HCT116 (cell line): ENCODE data around the gene ERMAP. TPM values are rescaled to one million over a fixed set of nuclear protein-coding genes. Genes with fewer than 3 reads are reported as not detected.

Experiments used
- ATAC-seq: fragments of 200-7000 bp; cut with Tn5 transposase; 2 replicates; pipeline ENCODE4 v1.9.1; 2020; ENCODE audit warnings: mild to moderate bottlenecking, moderate library complexity
- BruUV-seq: library from RNA; stranded (reverse); fragments of 400-500 nt; replicated peaks from 2 replicates; lab custom pipeline; 2021; lab: Mats Ljungman, UMichigan
- CTCF ChIA-PET: fragments of 300-600 bp; sonication (Branson Sonifier 250); formaldehyde crosslinking; loops from one replicate; lab custom pipeline; 2021; ENCODE audit warnings: antibody characterized with exemption; lab: Charles Lee
- POLR2A ChIA-PET: fragments of 300-600, 350-600 bp; sonication (Branson Sonifier 250); formaldehyde crosslinking; loops from one replicate; lab custom pipeline; 2021; ENCODE audit warnings: antibody characterized with exemption; lab: Charles Lee
- RAD21 ChIA-PET, 2 experiments: fragments of 300-600 bp; sonication (Branson Sonifier 250); formaldehyde crosslinking; loops; one replicate each; lab custom pipeline; 2023; ENCODE audit warnings: low total read pairs in 2 of 2; ENCODE audit not compliant: uncharacterized antibody in 2 of 2, unreplicated experiment in 2 of 2, low non-redundant PET in 1 of 2; lab: Charles Lee
- DNase-seq: peaks from one replicate; pipeline ENCODE4 v3.0.0-alpha.2; 2010; ENCODE audit warnings: low read depth, low spot score
- H2AFZ ChIP-seq: fragments of 200-600 bp; shearing (Covaris generic), sonication (generic); 2 replicates; pipeline ENCODE4 v1.6.1; 2017; ENCODE audit warnings: low read depth, mixed run types, mixed read lengths, antibody characterized with exemption, low read length; ENCODE audit not compliant: poor library complexity, severe bottlenecking
- H3K27ac ChIP-seq: 2 replicates; pipeline ENCODE4 v1.5.1; 2012; ENCODE audit warnings: low read depth, low read length
- H3K27me3 ChIP-seq: fragments of 200-600 bp; sonication (generic); 2 replicates; pipeline ENCODE4 v1.6.1; 2016; ENCODE audit warnings: mixed run types, low read length, mixed read lengths; ENCODE audit not compliant: insufficient read depth
- H3K36me3 ChIP-seq, 2 experiments: fragments of 200-500 bp in 1 of 2; fragments of 200-600 bp in 1 of 2; sonication (Bioruptor generic) in 1 of 2; sonication (generic) in 1 of 2; 2 replicates each; pipeline versions ENCODE4 v1.5.1 to v1.6.1; 2014 to 2016; ENCODE audit warnings: low read length in 2 of 2, inconsistent platforms in 1 of 2, mixed read lengths in 1 of 2, mixed run types in 1 of 2; ENCODE audit not compliant: insufficient read depth in 2 of 2, control insufficient read depth in 1 of 2
- H3K4me1 ChIP-seq, 2 experiments: fragments of 200-600 bp in 1 of 2; sonication (generic) in 1 of 2; 2 replicates each; pipeline versions ENCODE4 v1.5.1 to v1.6.1; 2012 to 2017; ENCODE audit warnings: low read length in 2 of 2, inconsistent platforms in 1 of 2, mild to moderate bottlenecking in 1 of 2, mixed read lengths in 1 of 2, mixed run types in 1 of 2, moderate library complexity in 1 of 2; ENCODE audit not compliant: insufficient read depth in 2 of 2, control insufficient read depth in 1 of 2
- H3K4me2 ChIP-seq: fragments of 200-600 bp; sonication (generic); 2 replicates; pipeline ENCODE4 v1.6.1; 2017; ENCODE audit warnings: mixed run types, low read length, mixed read lengths
- H3K4me3 ChIP-seq, 2 experiments: fragments of 200-600 bp in 1 of 2; sonication (generic) in 1 of 2; replicated peaks in 1 of 2; 2 replicates each; pipeline ENCODE4 v1.5.1; 2011 to 2016; ENCODE audit warnings: low read length in 2 of 2, control low read depth in 1 of 2, low read depth in 1 of 2, mild to moderate bottlenecking in 1 of 2, mixed read lengths in 1 of 2, mixed run types in 1 of 2
- H3K79me2 ChIP-seq: fragments of 200-600 bp; sonication (generic); 2 replicates; pipeline ENCODE4 v1.6.1; 2017; ENCODE audit warnings: mild to moderate bottlenecking, mixed run types, low read length, moderate library complexity, mixed read lengths; ENCODE audit not compliant: insufficient read depth
- H3K9ac ChIP-seq: fragments of 200-600 bp; sonication (generic); 2 replicates; pipeline ENCODE4 v1.6.1; 2016; ENCODE audit warnings: low read length, mixed read lengths
- H3K9me2 ChIP-seq: fragments of 200-600 bp; sonication (generic), shearing (Covaris generic); 2 replicates; pipeline ENCODE4 v1.6.1; 2017; ENCODE audit warnings: mixed run types, mild to moderate bottlenecking, moderate library complexity; ENCODE audit not compliant: insufficient read depth
- H3K9me3 ChIP-seq, 2 experiments: fragments of 200-500 bp in 1 of 2; fragments of 200-600 bp in 1 of 2; sonication (Bioruptor generic) in 1 of 2; sonication (generic) in 1 of 2; 2 replicates each; pipeline ENCODE4 v1.6.1; 2014 to 2017; ENCODE audit warnings: low read length in 2 of 2, mixed read lengths in 2 of 2, inconsistent platforms in 1 of 2, low read depth in 1 of 2, mild to moderate bottlenecking in 1 of 2, mixed run types in 1 of 2, moderate library complexity in 1 of 2; ENCODE audit not compliant: control insufficient read depth in 1 of 2, insufficient read depth in 1 of 2
- H4K20me1 ChIP-seq: fragments of 200-600 bp; sonication (generic), shearing (Covaris generic); 2 replicates; pipeline ENCODE4 v1.6.1; 2017; ENCODE audit warnings: mixed run types, mild to moderate bottlenecking, moderate library complexity; ENCODE audit not compliant: insufficient read depth
- ATF3 ChIP-seq: IDR thresholded peaks from 2 replicates; pipeline ENCODE4 v1.6.1; 2012
- CBX3 ChIP-seq: IDR thresholded peaks from 2 replicates; pipeline ENCODE4 v1.6.1; 2012; ENCODE audit warnings: low read depth
- CTCF ChIP-seq, 3 experiments: fragments of 200-600 bp in 1 of 3; sonication (generic) in 1 of 3; IDR thresholded peaks in 2 of 3; conservative IDR thresholded peaks in 1 of 3; 2 replicates each; pipeline ENCODE4 v1.5.1; 2012 to 2017; ENCODE audit warnings: low read depth in 2 of 3, low read length in 2 of 3, antibody characterized with exemption in 1 of 3, borderline replicate concordance in 1 of 3, control low read depth in 1 of 3, mild to moderate bottlenecking in 1 of 3, mixed read lengths in 1 of 3, mixed run types in 1 of 3, moderate library complexity in 1 of 3; ENCODE audit not compliant: insufficient read depth in 1 of 3
- ELF1 ChIP-seq: IDR thresholded peaks from 2 replicates; pipeline ENCODE4 v1.6.1; 2012; ENCODE audit warnings: low read depth, borderline replicate concordance
- EZH2 ChIP-seq: fragments of 200-600 bp; sonication (generic); IDR thresholded peaks from 2 replicates; pipeline ENCODE4 v1.6.1; 2017; ENCODE audit warnings: antibody characterized with exemption, mixed run types
- JUND ChIP-seq: IDR thresholded peaks from 2 replicates; pipeline ENCODE4 v1.6.1; 2012
- POLR2A ChIP-seq: IDR thresholded peaks from 2 replicates; pipeline ENCODE4 v1.7.0; 2011; ENCODE audit warnings: borderline replicate concordance; ENCODE audit not compliant: insufficient read depth, insufficient read length; ENCODE audit errors: extremely low read depth
- RAD21 ChIP-seq: IDR thresholded peaks from 2 replicates; pipeline ENCODE4 v1.6.1; 2012; ENCODE audit warnings: low read depth, mild to moderate bottlenecking
- SP1 ChIP-seq: IDR thresholded peaks from 2 replicates; pipeline ENCODE4 v1.6.1; 2012; ENCODE audit warnings: low read depth
- SRF ChIP-seq: IDR thresholded peaks from 2 replicates; pipeline ENCODE4 v1.6.1; 2012; ENCODE audit warnings: low read depth
- ZNF274 ChIP-seq: fragments of 200-500 bp; sonication (Bioruptor generic); IDR thresholded peaks from 2 replicates; pipeline ENCODE4 v1.6.1; 2014; ENCODE audit warnings: mild to moderate bottlenecking, low read depth, low read length, inconsistent platforms
- intact Hi-C: fragments of 100-400 bp; cut with micrococcal nuclease; formaldehyde crosslinking; loops from 2 replicates; pipeline ENCODE4 v1.10.0; 2022
- total RNA-seq: library from RNA; stranded (reverse); gene quantifications from one replicate; pipeline ENCODE4 v1.2.1, GENCODE V29; 2021; ENCODE audit not compliant: unreplicated experiment
- TF ChIP-seq, protein P1 (sequence below): IDR thresholded peaks from 2 replicates; pipeline ENCODE4 v1.6.1; 2012; ENCODE audit warnings: low read depth

Gene ERMAP
- total RNA-seq, 1 experiment from 2014 or later, result 5.4 TPM

- Histone ChIP-seq H3K4me3 (no peak overlapping the region), H3K36me3 (peaks cover 13 to 19% of the 10 kb centered on the region in 2 experiments; a peak in 3 of 4 replicates), H2AFZ (no peak overlapping the region), H3K79me2 (no peaks in the 10 kb centered on the region), H3K4me2 (no peak overlapping the region), H3K9me3 (no peaks in the 10 kb centered on the region), H3K27me3 (no peaks in the 10 kb centered on the region), H3K9ac (no peak overlapping the region), H4K20me1 (no peaks in the 10 kb centered on the region), H3K27ac (no peak overlapping the region), H3K9me2 (no peaks in the 10 kb centered on the region), H3K4me1 (no peaks in the 10 kb centered on the region)
- DNase-seq (no peak), ATAC-seq (no peak)
- intact Hi-C loops, result no loop called here
- TF ChIP-seq CBX3, result no peak
- no peak for TF ChIP-seq JUND
- TF ChIP-seq, protein P1, sequence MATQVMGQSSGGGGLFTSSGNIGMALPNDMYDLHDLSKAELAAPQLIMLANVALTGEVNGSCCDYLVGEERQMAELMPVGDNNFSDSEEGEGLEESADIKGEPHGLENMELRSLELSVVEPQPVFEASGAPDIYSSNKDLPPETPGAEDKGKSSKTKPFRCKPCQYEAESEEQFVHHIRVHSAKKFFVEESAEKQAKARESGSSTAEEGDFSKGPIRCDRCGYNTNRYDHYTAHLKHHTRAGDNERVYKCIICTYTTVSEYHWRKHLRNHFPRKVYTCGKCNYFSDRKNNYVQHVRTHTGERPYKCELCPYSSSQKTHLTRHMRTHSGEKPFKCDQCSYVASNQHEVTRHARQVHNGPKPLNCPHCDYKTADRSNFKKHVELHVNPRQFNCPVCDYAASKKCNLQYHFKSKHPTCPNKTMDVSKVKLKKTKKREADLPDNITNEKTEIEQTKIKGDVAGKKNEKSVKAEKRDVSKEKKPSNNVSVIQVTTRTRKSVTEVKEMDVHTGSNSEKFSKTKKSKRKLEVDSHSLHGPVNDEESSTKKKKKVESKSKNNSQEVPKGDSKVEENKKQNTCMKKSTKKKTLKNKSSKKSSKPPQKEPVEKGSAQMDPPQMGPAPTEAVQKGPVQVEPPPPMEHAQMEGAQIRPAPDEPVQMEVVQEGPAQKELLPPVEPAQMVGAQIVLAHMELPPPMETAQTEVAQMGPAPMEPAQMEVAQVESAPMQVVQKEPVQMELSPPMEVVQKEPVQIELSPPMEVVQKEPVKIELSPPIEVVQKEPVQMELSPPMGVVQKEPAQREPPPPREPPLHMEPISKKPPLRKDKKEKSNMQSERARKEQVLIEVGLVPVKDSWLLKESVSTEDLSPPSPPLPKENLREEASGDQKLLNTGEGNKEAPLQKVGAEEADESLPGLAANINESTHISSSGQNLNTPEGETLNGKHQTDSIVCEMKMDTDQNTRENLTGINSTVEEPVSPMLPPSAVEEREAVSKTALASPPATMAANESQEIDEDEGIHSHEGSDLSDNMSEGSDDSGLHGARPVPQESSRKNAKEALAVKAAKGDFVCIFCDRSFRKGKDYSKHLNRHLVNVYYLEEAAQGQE, result no peak
- TF ChIP-seq ELF1, result no peak
- TF ChIP-seq RAD21, result no peak
- no peak for TF ChIP-seq POLR2A
- TF ChIP-seq ZNF274, result no peak
- TF ChIP-seq ATF3, result no peak
- no peak for TF ChIP-seq SP1
- TF ChIP-seq SRF, result no peak
- TF ChIP-seq EZH2, result no peak
- no peak for TF ChIP-seq CTCF (IDR thresholded peaks at IDR 0.05 in 2 of 3, conservative IDR thresholded peaks at IDR 0.05 in 1 of 3; ENCODE audit: borderline replicate concordance in 1 of 3, insufficient read depth in 1 of 3, low read depth in 2 of 3, low read length in 2 of 3)
- ChIA-PET CTCF (interaction anchor here (7.1 kb wide), 1 partner anchor 298 kb away, joined by 96 read pairs; no protein-coding TSS in a partner anchor), RAD21 (no interaction called here), POLR2A (no interaction called here)
- BruUV-seq, result no TSS peak
Observed at GRCh38 chr1:42774928-42775526, 41.9 kb upstream of the ERMAP start.
